Activated CD4-positive, CD25-positive, alpha-beta regulatory T cell treated with anti-CD3 and anti-CD28 coated beads, Interleukin-2, amount 50 U/mL, for 24 hours (primary cell): Measurements from ENCODE around the gene ATXN2.
A peak's percentile ranks its signal among the peaks of the same experiment; 100 is the strongest.
"Not testable (repeated sequence)": the region's sequence is repeated elsewhere in the genome, so short reads cannot be mapped to it uniquely, and the experiment has no call there.

Source experiments
- ATAC-seq, 2 donors: fragments of 150-1000 bp; cut with Tn5 transposase; one replicate each; pipeline ENCODE4 v1.10.0; 2021; ENCODE audit warnings: mild to moderate bottlenecking in 1 of 2, moderate library complexity in 1 of 2

ATXN2 gene

GRCh38 chr12:111413442-111414086, 185.6 kb downstream of the ATXN2 start:
- ATAC-seq = no peak

- no peak for ATAC-seq
Measured at GRCh38 chr12:111412830-111413441, 186.2 kb downstream of the ATXN2 start.

GRCh38 chr12:111412007-111412829, 186.9 kb downstream of the ATXN2 start:
- ATAC-seq = no peak

- no peak for ATAC-seq
Measured at GRCh38 chr12:111411185-111411764, 187.8 kb downstream of the ATXN2 start.

DNA sequence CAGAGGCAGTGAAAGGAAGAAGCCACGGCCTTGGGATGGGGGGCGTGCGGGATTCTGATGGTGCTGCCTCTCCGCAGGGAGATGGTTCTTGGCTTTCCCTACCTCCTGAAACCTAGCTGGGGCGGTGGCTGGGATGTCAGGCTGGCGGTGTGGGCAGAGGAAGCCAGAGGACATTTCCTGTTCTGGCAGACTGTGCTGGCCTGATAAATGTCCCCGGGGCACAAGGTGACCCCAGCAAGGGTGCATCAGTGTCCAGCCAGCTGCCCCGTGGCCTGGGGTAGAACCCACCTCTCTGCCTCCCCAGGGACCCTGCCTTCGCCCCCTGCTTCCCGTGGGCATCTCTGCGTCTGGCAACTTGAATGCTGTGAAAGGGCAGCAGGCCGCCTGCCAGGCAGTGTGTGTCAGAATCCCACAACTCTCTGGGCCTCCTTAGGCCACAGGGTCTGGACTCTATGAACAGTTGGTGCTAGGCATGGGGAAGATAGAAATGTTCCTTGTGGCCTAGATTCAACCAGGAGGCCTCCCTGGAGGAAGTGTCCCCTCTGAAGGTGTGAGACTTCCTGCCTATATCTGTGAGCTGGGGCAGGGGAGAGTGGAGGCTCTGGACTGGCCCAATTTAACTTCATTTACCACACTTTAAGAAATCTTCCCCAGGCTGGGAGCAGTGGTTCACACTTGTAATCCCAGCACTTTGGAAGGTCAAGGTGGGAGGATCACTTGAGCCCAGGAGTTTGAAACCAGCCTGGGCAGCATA, 188.5 kb downstream of the ATXN2 start:
- no peak for ATAC-seq

DNA sequence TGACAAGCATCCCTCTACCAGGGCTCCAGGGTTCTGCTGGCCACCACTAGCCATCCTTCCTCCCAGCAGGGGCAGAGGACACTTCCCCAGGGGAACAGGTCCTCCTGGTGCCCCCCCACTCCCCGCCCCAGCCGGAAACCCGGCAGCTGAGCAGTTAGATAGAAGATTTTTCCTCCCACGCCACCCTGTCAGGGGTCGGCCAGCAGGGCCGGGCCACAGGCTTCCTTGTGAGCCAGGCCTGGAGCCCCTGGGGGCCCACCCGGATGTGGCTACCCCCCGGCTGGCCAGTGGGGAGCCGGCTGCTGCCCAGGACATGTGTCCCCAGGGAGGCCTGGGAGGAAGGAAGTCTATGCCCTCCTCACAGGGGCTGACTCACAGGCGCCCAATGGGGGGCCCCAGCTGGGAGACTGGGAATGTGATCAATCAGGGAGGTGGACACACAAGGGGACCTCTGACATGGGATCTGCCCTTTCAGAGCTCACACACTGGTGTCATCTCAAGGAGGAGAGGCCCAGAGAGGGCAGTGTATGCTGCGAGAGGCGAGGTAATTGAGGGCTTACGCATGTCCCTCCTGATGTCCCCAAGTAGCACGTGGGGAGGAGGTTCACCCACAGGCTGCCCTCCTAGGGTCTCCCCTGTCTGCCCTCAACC, 189.2 kb downstream of the ATXN2 start:
- no peak for ATAC-seq

DNA sequence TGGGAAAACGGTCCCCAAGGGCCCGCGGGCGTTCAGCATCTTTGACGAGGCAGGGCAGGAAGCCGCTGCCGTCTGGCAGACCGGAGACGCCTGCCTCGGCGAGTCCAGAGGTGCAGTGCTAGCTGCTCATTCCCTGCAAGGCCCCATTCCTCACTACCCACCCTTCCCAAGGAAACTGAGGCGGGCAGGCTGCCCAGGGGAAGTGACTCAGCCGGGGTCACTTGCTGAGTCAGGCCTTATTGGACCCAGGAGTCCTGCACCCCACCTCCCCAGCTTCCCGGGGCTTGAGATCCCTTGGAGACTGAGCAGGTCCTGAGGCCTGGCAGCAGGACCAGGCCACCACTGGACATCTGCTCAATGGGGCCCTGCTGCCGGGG, 189.7 kb downstream of the ATXN2 start:
- ATAC-seq = no peak

GRCh38 chr12:111408686-111409402, 190.3 kb downstream of the ATXN2 start:
- no peak for ATAC-seq

- ATAC-seq = no peak
Measured at GRCh38 chr12:111408116-111408440, 191.0 kb downstream of the ATXN2 start.

DNA sequence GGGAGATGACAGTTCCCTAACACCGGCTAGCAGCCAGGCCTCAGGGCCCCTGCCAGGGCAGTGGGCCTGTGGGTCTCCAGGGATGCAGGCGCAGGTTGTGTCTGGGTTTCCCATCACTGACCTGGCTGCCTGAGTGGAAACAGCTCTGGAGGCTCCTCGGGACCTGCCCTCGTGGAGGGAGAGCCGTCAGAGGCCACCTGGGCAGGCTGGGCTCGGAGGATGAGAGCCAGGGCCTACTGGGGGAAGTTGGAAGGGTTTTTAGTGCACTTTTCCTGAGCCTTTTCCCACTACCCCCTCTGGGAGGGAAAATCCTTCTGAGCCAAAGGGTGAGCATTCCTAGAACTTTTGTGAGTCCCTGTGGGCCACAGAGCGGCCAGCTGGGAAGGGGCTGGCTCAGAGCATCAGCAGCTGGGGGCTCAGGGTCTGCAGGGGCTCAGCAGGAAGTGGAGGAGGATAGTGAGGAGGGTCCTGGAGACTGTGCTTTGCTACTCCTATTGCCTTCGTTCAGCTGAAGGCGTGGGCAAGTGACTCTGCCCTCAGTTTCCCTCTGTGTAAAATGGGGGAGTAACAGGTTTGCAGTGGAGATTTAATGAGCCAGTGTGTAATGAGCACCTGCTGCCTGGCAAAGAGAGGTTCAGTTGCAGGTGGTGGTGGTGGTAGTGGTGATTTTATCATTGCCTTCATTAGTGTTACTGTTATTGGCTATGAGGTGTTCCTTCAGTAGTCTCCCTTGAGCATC, 191.6 kb downstream of the ATXN2 start:
- no peak for ATAC-seq

DNA sequence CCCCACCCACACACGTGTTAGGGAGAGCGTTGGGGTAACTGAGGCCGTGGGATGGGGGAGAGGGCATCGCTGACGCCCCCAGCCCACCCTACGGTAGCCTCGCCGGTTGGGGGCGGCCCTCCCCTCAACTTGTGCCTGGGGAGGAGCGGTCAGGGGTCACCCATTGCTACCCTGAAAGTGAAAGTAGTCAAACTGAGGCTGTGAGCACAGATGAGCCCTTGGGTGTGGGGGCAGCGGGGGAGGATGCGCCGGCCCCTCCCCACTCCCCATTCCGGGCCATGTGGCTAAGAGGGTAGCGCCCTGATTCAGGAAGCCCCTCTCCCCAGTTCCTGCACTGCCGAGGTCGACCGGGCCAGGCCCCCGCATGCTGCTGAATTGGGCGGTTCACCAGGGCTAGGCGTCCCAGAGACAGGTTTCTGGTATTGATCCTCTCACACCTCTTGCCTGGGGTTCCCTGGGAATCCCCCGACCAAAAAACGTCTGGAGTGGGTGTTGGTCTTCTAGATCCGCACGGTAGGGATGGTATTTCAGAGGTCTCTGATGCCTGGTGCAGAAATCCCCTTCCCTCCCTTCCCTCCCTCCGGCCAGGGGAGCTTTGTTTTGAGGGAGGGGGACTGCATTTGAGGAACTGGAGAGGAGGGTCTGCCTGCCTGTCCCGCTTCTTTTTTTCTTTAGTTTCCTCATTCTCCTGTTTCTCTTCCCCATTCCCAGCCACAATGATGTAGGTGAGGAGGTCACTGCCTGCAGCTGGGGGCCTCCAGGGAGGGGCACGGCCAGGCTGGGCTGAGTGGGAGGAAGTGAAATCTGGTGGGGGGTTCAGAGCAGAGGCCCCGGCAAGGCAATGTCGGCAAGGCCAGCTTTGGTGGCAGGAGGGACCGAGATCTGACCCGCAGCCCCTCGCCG, 192.4 kb downstream of the ATXN2 start:
- no peak for ATAC-seq

DNA sequence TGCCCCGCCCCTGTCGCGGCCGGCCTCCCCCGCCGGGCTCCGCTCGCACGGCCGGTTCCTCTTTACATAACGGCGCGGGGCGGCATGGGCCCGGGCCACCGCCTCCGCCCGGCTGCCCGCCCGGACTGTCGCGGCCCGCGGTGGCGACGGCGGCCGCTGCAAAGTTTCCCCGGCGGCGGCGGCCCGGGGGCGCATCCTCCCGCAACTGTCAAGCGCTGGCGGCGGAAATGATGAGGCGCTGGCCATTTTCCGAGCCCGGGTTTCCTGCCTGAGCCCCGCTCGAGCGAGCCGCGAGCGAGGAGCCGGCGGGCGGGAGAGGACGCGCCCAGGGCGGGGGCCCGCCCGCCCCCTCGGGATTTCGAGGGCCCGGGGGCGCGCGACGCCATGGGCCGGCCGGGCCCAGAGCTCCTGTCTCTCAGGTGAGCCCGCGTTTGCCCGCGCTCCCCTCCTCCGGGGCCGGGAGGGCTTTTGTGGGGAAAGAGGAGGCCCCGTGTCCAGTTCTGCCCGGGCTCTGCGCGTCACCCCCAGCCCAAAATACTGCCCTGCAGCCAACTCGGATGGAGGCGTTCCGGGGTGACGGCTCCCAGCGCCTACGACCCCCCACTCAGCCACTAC, 193.1 kb downstream of the ATXN2 start, which contains the start of gene SH2B3:
SH2B3 (plus strand) TSS at position 65 of the 615 bp plus-strand sequence. CDS start 12,223 bp downstream, outside the sequence.
- ATAC-seq = peak; percentile 25 to 39

DNA sequence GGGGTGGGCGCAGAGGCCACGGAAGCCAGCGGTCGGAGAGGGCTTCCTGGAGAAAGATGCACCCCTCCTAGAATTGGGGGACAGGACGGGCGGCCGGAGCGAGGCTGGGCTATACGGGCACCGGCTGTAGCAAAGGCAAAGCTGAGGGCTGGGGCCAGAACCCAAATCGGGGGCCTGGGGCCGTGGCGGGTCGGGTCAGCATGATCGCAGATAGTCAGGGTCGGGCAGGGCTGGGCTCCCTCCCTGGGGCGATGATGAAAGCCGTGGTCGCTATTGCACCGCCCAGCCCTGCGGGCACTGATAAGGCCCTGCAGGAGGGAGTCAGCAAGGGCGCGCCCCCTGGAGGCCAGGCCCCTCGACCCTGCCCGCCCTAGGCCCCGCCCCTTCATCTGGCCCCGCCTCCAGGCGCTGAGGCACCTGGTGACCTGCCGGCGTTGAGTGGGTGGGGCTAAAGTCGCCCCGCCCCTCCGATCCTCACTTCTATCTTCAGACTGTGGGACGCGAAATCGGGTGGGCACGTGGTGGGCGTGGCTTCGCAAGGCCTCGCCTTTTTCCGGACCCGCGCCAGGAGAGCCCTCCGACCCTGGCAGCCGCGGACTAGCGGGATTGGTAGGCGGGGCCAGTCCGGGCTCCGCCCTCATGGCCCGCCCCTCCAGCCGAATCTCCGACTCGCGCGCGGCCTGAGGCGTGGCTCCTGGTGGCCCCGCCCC, 193.8 kb downstream of the ATXN2 start:
- peak; percentile 70 to 71 for ATAC-seq

DNA sequence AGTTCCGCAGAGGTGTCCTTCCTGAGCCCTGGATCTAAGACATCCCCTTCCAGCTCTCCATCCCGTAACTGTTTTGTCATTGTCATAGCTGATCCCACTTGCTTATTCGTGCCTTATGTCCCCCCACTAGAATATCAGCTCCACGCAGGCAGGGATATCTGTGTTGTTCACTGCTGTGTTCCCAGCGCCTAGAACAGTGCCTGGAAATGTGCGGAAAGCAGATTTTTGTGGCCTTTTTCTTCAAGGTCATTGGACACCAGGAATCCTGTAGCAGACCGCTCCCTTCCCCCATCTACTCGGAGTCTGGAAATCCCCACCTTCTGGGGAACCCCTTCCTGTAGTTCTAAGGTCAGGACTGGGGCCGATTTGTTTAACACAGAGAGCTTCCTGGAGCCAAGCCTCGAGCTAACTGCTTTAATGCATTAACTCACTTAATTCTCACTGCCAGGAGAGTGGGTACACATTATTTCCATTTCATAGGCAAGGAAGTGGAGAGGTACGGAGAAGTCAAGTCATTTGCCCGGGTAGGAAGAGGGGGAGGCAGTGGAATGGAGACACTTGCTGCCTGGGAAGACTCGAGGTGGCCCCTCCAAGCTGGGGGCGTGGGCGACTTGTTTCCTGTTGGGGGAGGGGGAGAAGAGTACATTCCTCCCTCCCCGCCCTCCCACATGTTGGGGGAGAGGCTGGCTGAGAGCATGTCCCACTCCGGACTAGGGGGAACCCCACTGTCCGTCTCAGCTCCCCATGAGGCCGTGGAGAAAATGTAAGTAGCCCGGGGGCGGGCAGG, 194.6 kb downstream of the ATXN2 start:
- peak; percentile 1 to 5 for ATAC-seq

DNA sequence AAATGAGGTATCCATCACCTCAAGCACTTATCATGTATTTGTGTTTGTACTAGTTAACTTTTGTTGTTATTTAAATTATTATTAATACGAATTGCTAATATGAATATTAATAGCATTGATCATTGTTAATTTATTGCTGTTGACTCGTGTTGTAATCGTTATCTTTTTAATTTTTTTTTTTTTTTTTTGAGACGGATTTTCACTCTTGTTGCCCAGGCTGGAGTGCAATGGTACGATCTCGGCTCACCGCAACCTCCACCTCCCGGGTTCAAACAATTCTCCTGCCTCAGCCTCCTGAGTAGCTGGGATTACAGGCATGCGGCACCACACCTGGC, 196.7 kb downstream of the ATXN2 start:
- not testable (repeated sequence) for ATAC-seq
